HepG2 (cell line): ENCODE data around the gene FUOM. TPM values are rescaled to one million over a fixed set of nuclear protein-coding genes. Genes with fewer than 3 reads are reported as not detected.
A peak's percentile ranks its signal among the peaks of the same experiment; 100 is the strongest.

ENCODE experiments used
- HNF1B ChIP-seq: sonication (generic); formaldehyde crosslinking; IDR thresholded peaks from 2 replicates; pipeline ENCODE4 v1.5.1; 2020; ENCODE audit warnings: mild to moderate bottlenecking, moderate library complexity, missing genetic modification reagents
- MED1 ChIP-seq: sonication (generic); formaldehyde crosslinking; IDR thresholded peaks from 2 replicates; pipeline ENCODE4 v1.4.0; 2020; ENCODE audit warnings: missing genetic modification reagents
- MTF2 ChIP-seq: sonication (generic); formaldehyde crosslinking; IDR thresholded peaks from 2 replicates; pipeline ENCODE4 v1.5.0; 2020; ENCODE audit warnings: missing genetic modification reagents, borderline replicate concordance
- PRDM10 ChIP-seq: sonication (generic); formaldehyde crosslinking; IDR thresholded peaks from 2 replicates; pipeline ENCODE4 v1.4.0; 2020; ENCODE audit warnings: low read depth, missing genetic modification reagents
- RXRB ChIP-seq: IDR thresholded peaks from 2 replicates; pipeline ENCODE4 v1.6.1; 2016; ENCODE audit warnings: borderline replicate concordance, missing genetic modification reagents, missing compliant biosample characterization
- SAP130 ChIP-seq: IDR thresholded peaks from 2 replicates; pipeline ENCODE4 v1.6.1; 2016; ENCODE audit warnings: low read depth
- SMAD1 ChIP-seq: sonication (generic); formaldehyde crosslinking; IDR thresholded peaks from 2 replicates; pipeline ENCODE4 v1.4.0; 2020; ENCODE audit warnings: missing genetic modification reagents, low read depth, mild to moderate bottlenecking, borderline replicate concordance
- SOX6 ChIP-seq, 2 experiments: fragments of 450-650 bp in 1 of 2; sonication (generic) in 1 of 2; formaldehyde crosslinking in 1 of 2; IDR thresholded peaks; 2 replicates each; pipeline versions ENCODE4 v1.4.0 to v1.6.1; 2017 to 2020; ENCODE audit warnings: antibody characterized with exemption in 1 of 2, mild to moderate bottlenecking in 1 of 2, missing genetic modification reagents in 1 of 2
- STAG1 ChIP-seq: sonication (generic); formaldehyde crosslinking; IDR thresholded peaks from 2 replicates; pipeline ENCODE4 v1.4.0; 2020; ENCODE audit warnings: missing genetic modification reagents
- TAF1 ChIP-seq: sonication (generic); formaldehyde crosslinking; IDR thresholded peaks from 2 replicates; pipeline ENCODE4 v1.4.0; 2020; ENCODE audit warnings: missing genetic modification reagents
- TEAD3 ChIP-seq: optimal IDR thresholded peaks from 2 replicates; pipeline ENCODE3; 2016; ENCODE audit warnings: borderline replicate concordance
- THRA ChIP-seq: sonication (generic); formaldehyde crosslinking; IDR thresholded peaks from 2 replicates; pipeline ENCODE4 v1.4.0; 2020; ENCODE audit warnings: missing genetic modification reagents, borderline replicate concordance
- UBTF ChIP-seq: sonication (generic); formaldehyde crosslinking; IDR thresholded peaks from 2 replicates; pipeline ENCODE4 v1.4.0; 2020; ENCODE audit warnings: mild to moderate bottlenecking, missing genetic modification reagents
- ZBTB1 ChIP-seq: sonication (generic); formaldehyde crosslinking; IDR thresholded peaks from 2 replicates; pipeline ENCODE4 v1.4.0; 2020; ENCODE audit warnings: missing genetic modification reagents, borderline replicate concordance
- ZNF589 ChIP-seq: sonication (generic); formaldehyde crosslinking; conservative IDR thresholded peaks from 2 replicates; pipeline ENCODE4 v1.8.0; 2022; ENCODE audit warnings: mild to moderate bottlenecking, moderate library complexity, missing genetic modification reagents
- ZNF614 ChIP-seq: IDR thresholded peaks from 2 replicates; pipeline ENCODE4 v1.6.1; 2018; ENCODE audit warnings: missing biosample characterization, missing genetic modification reagents, inconsistent platforms, borderline replicate concordance
- ZNF768 ChIP-seq: sonication (generic); formaldehyde crosslinking; IDR thresholded peaks from 2 replicates; pipeline ENCODE4 v1.4.0; 2020; ENCODE audit warnings: missing genetic modification reagents
- ZZZ3 ChIP-seq: sonication (generic); formaldehyde crosslinking; IDR thresholded peaks from 2 replicates; pipeline ENCODE4 v1.4.0; 2020; ENCODE audit warnings: missing genetic modification reagents, mild to moderate bottlenecking, borderline replicate concordance
- polyA plus RNA-seq, 8 experiments: library from polyadenylated mRNA; depleted of rRNA in 3 of 8; stranded (reverse) in 7 of 8; unstranded in 1 of 8; fragments of >200 nt; fragmentation: Illumina TruSeq in 4 of 8; extraction: Trizol in 4 of 8; gene quantifications; 2 replicates each; pipeline versions ENCODE4 v1.2.1 to v1.2.3, GENCODE V29; 2011 to 2016; ENCODE audit warnings: low read depth in 4 of 8, missing spikeins in 1 of 8, mixed read lengths in 1 of 8; ENCODE audit not compliant: insufficient read depth in 1 of 8
- total RNA-seq, 5 experiments: library from RNA; depleted of rRNA; stranded (reverse); fragments of >200 nt; fragmentation: Illumina TruSeq; extraction: Trizol; gene quantifications; 2 replicates each; pipeline ENCODE4 v1.2.3, GENCODE V29; 2016; ENCODE audit warnings: low read depth in 1 of 5

FUOM gene
- total and polyA plus RNA-seq, 2 of the 13 experiments (the other 11 are each of a cell fraction or from before 2014, with no cell fraction given), result 27.5 to 60.4 TPM

- no peak for TF ChIP-seq SOX6 (IDR thresholded peaks at IDR 0.05)
- TF ChIP-seq SOX6 (CRISPR knock-in tag; IDR thresholded peaks at IDR 0.05), result peak; percentile 28; the same call in 1 of the 2 replicates
- TF ChIP-seq HNF1B (CRISPR knock-in tag), result peak; percentile 48; the same call in 1 of the 2 replicates
- TF ChIP-seq RXRB (CRISPR knock-in tag), result peak; percentile 66
- TF ChIP-seq THRA (CRISPR knock-in tag), result peak; percentile 83
- peak; percentile 61; the same call in 1 of the 2 replicates for TF ChIP-seq PRDM10
- TF ChIP-seq UBTF (CRISPR knock-in tag), result peak; percentile 99
- TF ChIP-seq TEAD3, result peak; percentile 22
- peak; percentile 50; the same call in 1 of the 2 replicates for TF ChIP-seq ZNF614 (CRISPR knock-in tag)
- no peak for TF ChIP-seq SMAD1
- TF ChIP-seq ZNF768 (CRISPR knock-in tag), result peak; percentile 48; the same call in 1 of the 2 replicates
- 0 out of 2 replicates have a peak, but pooled peaks have one; percentile 19 for TF ChIP-seq MTF2
- TF ChIP-seq ZZZ3 (CRISPR knock-in tag), result no peak
- peak; percentile 53 for TF ChIP-seq STAG1 (CRISPR knock-in tag)
- 0 out of 2 replicates have a peak, but pooled peaks have one; percentile 54 for TF ChIP-seq ZNF589 (CRISPR knock-in tag)
- TF ChIP-seq SAP130 (CRISPR knock-in tag), result peak; percentile 66
- no peak for TF ChIP-seq ZBTB1 (CRISPR knock-in tag)
- peak; percentile 40; the same call in 1 of the 2 replicates for TF ChIP-seq MED1
- TF ChIP-seq TAF1 (CRISPR knock-in tag), result peak; percentile 46
Measured at GRCh38 chr10:133318494-133319127, 39.2 kb downstream of the FUOM start (continued).
